HG03439 (cell line): Measurements from ENCODE around the gene ELOVL5.
"Not testable (repeated sequence)": the region's sequence is repeated elsewhere in the genome, so short reads cannot be mapped to it uniquely, and the experiment has no call there.

Experiments used
- ATAC-seq: cut with Tn5 transposase; IDR thresholded peaks from one replicate; pipeline ENCODE4 v1.9.1; 2021; ENCODE audit warnings: mild to moderate bottlenecking, moderate library complexity; ENCODE audit not compliant: unreplicated experiment

Gene ELOVL5

DNA sequence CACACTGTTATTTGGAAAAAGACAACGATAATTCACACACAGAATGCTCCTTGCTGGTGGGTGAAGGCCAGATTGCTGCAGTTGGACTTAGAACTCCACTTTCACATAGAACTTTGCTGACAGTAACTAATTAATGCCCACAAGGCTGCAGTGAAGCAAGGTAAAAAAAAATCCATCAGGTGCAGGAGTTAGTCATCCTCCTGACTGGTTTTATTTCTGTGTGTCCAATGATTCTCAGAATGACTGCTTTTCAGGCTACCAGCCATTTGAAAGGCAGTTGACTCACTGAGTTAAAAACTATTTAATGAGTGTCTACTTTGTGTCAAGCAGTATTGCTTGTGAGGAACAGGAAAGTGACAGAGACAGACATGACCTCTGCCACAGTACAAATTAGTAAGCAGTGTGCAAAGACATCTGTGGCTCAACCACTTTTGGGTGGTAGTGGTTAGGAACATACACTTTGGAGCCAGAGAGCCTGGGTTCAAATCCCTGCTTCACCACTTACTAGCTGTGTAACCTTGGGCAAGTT, 41.9 kb downstream of the ELOVL5 start:
- ATAC-seq: peak; percentile 69

DNA sequence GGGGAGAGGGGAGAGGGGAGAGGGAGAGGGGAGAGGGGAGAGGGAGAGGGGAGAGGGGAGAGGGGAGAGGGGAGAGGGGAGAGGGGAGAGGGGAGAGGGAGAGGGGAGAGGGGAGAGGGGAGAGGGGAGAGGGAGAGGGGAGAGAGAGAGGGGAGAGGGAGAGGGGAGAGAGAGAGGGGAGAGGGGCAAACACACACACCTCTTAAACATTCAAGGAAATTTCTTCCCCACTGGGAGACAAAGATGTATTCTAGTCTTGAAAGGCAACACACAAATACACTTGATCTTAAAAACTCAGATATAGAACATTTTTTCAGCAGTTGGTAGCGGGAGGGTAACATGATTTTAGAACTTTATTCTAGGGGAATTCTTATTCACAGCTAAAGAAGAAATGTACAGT, 42.5 kb downstream of the ELOVL5 start:
- not testable (repeated sequence) for ATAC-seq

DNA sequence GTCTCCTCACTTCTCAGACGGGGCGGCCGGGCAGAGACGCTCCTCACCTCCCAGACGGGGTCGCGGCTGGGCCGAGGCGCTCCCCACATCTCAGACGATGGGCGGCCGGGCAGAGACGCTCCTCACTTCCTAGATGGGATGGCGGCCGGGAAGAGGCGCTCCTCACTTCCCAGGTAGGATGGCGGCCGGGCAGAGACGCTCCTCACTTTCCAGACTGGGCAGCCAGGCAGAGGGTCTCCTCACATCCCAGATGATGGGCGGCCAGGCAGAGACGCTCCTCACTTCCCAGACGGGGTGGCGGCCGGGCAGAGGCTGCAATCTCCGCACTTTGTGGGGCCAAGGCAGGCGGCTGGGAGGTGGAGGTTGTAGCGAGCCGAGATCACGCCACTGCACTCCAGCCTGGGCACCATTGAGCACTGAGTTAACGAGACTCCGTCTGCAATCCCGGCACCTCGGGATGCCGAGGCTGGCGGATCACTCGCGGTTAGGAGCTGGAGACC, 43.2 kb downstream of the ELOVL5 start:
- ATAC-seq: not testable (repeated sequence)

- not testable (repeated sequence) for ATAC-seq
Measured at GRCh38 chr6:53304953-53305352, 43.8 kb downstream of the ELOVL5 start.

DNA sequence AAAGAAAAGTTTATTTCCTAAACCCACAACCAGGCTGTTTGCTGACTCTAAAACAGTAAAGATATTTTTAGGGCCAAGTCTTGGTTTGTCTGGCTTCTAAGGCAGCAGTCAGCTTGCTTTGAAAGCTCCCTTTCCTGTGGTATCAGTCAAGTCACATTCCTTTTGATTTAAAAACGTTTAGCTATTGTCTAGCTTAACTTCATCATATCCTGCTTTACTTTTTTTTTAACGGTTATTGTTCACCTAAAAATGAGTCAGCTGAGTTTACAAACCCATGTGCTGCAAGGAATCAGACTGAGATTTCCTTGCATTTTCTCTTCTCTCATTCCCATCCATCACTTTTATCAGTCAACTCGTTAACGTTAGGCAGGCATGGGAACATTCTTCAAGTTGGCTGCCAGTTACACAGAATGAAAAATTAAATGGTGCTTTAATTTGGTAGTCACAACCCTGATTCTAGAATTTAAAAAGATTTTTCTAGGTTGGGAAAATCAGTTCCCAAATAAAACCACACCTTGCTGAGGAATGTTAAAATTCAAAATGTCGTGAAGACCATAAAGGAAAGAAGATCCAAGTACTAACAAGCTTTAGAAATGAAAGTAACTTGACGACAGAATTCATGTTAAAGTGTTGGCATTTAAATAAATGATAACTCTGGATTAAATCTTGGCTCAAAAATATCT, 45.9 kb downstream of the ELOVL5 start:
- ATAC-seq: no peak

DNA sequence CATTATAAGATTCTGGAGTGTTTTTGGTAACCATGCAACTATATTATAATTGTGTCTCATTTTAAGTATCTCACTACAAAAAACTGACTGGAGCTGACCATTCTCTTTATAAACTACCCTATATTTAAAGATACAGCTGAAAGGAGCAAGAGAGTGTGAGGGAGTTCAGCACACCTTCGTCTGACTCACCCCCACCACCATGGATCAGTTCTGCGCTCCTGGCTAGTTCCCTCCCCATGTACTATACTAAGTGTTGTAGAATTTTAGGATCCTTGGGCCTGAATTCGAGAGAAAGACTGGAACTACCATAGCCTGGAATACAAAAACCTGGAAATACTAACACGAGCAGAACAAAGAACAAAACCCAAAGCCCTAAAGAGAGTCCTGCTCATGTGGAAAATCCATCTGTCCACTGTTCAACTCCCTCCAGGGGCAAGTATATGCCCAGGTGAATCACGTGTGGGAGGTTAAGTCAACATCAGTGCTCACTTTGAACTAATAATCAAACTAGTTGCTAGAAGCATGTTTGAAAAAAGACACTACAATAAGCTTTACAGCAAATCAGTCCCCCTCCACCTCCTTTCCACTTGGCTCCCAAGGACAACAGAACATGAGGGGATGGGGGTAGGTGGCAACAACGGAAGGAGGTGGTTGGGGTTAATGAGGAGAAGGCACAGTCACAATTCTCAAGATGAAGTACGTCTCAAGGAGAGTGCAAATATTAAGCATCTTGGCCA, 46.8 kb downstream of the ELOVL5 start:
- ATAC-seq: no peak

GRCh38 chr6:53300656-53301551, 47.8 kb downstream of the ELOVL5 start:
- ATAC-seq: no peak

DNA sequence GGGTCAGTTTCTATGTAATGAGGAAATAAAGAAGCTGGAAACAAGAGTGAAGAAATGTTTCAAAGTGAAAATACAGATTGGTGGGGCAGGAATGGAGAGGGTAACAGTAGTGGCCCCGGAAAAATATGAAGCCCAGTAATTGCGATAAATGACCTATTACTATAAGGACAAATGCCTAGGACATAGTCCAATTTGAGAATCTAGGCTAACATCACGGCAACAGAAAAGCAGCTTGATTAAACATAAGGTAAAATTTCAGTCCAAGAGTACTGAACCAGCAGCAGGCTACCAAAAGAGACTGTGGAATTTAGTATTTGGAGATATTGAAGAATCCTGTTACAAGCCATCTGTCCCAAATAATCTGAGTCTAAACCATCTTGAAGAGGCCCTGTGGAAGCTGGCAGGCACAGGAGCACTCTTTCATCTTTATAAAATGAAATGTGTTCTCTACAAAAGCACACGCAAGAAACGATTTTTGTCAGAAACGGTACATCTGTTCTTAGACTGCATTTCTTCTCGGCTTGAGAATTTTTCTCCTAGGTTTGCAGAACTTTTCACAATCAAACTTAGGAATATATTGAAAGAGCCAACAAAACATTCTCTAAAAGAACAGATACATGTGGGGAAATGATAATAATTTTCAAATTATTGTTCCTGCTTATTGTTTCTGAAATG, 49.3 kb downstream of the ELOVL5 start:
- no peak for ATAC-seq

DNA sequence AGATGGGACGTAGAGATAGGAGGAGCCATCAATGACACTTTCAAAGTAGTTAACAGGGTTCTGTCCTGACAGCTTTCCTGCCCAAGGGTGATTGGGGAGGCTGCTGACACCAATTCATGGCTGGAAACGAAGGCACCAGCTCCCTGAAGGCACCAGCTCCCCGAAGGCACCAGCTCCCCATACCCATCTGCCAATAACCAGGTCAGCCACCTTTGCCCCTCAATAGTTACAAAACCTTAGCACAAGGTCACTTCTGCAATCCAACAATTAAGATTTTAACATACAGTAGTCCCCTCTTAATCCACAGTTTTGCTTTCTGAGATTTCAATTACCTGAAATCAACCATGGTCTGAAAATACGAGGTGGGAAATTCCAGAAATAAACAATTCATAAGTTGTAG, 51.7 kb downstream of the ELOVL5 start:
- ATAC-seq: no peak

GRCh38 chr6:53295176-53295575, 53.6 kb downstream of the ELOVL5 start:
- ATAC-seq: no peak

DNA sequence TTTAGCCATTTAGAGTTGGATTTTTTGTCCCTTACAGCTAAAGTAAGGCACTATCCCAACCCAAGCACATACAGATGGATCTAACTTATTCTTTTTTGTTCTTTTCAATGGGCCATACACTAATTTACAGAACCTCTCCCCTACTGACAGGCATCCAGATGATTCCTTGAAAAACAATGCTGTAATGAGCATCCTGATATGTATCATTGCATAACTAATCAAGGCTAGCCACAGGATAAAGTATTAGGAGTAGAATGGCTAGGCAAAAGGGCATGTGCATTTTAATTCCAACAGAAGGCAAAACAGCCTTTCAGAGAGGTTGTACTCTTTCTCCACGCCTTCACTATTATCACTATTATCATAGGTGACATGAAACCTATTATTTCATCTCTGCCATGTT, 54.1 kb downstream of the ELOVL5 start:
- ATAC-seq: no peak

- no peak for ATAC-seq
Measured at GRCh38 chr6:53294095-53294494, 54.7 kb downstream of the ELOVL5 start.

- ATAC-seq: no peak
Measured at GRCh38 chr6:53293691-53294090, 55.1 kb downstream of the ELOVL5 start.

GRCh38 chr6:53290537-53291510, 57.9 kb downstream of the ELOVL5 start:
- no peak for ATAC-seq

- no peak for ATAC-seq
Measured at GRCh38 chr6:53287336-53288225, 61.2 kb downstream of the ELOVL5 start.

DNA sequence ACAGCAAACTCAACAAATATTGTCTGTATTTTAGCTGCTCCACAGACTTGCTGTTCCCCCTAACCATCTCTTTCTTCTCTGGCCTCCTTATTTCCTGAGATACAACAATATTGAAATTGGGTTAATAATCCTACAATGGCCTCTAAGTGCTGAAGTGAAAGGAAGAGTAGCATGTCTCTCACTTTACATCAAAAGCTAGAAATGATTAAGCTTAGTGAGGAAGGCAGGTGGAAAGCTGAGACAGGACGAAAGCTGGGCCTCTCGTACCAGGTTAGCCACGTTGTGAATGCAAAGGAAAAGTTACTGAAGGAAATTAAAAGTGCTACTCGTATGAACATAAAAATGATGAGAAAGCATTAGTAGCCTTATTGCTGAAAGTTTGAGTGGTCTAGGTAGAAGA, 63.8 kb downstream of the ELOVL5 start:
- ATAC-seq: no peak

DNA sequence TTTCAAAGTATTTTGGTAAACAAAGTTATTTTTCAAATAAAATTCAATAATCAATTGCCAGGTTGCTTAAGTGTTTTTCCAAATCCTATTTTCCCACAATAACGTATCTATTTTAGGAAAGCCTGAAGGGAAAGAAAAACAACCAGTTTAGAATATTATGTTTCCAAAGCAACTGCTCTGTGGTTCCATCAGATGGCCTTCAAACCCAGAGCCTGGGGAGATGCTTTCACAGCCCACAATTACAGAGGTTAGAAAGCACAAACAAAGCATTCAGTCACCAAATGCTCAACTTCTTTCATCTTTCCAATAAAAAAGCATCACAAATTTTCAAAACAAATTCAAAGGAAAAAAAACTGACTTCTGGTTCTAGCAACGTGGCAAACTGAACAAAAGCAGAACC, 66.0 kb downstream of the ELOVL5 start:
- ATAC-seq: no peak

GRCh38 chr6:53282234-53282633, 66.5 kb downstream of the ELOVL5 start:
- no peak for ATAC-seq
